ENCODE results near the gene TMEM72. TPM values are rescaled to one million over a fixed set of nuclear protein-coding genes. Genes with fewer than 3 reads are reported as not detected.
A peak's percentile ranks its signal among the peaks of the same experiment; 100 is the strongest.

The TMEM72 gene
- polyA plus RNA-seq, 3 donors = 60.1 to 68.1 (median 62.7) TPM

DNA sequence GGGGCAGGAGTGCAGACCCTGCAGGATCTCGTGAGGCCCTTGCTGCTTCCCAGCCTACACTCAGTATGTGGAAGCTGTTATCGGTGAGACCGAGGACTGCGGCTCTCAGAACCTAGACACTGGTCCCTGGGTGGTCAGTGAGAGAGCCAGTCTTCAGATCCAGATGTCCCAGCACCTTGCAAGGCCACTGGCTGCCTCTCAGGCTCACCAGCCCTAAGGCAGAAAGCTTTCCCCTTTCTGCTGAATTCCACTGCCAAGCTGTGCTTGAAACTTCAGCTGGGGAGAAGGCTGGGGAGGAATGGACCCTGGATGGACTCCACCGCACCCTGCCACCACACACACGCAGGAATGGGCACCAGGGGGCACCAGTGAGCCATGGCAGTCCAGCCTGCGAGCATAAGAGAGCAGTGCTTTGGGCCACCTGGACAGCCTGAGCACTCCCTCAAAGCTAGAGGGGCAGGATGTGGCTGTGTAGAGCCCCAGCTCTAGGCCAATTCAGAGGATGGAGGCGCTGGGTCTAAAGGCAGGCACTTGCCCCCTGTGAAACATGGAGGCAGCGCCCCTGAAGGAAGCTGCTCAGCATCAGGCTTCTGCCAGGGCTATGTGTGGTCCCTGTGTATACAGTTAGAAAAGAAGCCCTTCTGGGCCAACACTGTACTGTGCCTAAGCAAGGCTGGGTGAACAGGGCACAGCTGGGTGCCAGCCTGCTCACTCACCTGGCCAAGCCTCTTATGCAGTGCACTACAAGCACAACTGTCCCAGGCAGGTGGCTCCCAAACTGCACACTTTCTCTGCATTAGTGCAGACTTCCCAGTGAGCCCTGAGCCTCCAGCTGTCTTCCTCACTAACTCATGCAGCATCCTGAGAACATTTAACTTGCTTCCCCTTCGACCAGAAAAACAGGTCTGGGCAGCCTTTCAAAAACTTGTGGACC, 21.6 kb downstream of the TMEM72 start:
- peak; percentile 59 to 73 (median 61) for DNase-seq (ENCODE audit: low read depth in 3 of 3, low spot score in 2 of 3)

DNA sequence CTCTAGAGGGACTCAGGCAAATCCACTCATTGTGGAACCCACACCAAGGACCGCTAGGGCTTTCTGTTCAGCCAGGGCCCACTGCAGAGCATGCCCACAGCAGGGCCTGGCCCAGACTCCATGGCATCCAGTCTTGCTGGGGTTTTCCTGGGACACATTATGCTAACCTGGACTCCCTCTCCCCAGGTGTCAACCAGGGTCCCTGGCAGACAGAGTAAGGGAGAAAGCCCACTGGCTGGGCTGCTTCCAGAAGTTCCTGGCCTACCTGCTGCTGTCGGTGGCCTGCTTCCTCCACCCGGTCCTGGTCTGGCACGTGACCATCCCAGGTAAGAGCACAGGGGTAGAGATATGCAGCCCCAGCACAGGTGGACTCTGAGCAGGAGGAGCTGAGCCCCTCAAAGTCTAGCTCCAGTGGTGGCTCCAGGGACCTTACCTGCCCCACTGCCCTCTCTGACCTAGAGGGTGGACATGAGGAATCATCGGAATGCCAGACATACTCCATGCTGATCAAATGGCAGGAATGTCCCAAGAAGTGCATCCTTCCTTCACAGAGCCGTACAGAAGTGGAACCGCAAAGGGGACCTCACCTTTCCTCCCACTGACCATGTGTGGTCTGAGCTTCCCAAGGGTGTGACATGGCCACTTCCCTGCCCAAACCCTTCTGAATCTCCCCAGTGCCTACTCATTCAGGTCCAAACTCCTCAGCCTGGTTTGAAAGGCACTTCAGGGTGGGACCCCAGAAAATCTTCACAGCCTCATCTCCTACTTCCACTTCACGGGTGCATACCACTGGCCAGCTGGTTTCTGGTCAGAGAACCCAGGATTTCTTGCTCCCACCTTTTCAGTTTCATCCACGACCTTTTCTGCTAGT, 22.5 kb downstream of the TMEM72 start:
- DNase-seq (ENCODE audit: low read depth in 3 of 3, low spot score in 2 of 3) = no peak

DNA sequence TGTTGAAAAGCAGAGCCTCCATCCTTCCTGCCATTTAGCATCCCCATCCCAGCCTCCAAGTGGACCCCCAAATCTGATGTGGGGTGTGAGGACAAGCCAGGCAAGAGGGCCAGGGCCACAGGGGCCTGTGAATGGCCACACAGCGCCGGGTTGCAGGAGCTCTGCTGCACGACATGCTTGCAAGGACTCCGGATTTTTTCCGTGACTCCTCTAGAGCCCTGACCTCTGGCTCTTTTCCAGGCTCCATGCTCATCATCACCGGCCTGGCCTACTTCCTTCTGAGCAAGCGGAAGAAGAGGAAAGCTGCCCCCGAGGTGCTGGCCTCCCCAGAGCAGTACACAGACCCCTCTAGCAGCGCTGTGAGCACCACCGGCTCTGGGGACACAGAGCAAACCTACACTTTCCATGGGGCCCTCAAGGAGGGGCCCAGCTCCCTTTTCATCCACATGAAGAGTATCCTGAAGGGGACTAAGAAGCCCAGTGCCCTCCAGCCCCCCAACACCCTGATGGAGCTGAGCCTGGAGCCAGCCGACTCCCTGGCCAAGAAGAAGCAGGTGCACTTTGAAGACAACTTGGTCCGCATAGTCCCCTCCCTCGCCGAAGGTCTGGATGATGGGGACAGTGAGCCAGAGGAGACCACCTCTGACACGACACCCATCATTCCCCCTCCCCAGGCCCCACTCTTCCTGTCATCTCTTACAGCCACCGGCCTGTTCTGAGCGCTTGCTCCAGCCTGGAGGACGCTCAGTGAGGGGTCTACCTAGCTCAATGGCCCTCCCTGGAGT, 23.5 kb downstream of the TMEM72 start:
- DNase-seq (ENCODE audit: low read depth in 3 of 3, low spot score in 2 of 3) = no peak

DNA sequence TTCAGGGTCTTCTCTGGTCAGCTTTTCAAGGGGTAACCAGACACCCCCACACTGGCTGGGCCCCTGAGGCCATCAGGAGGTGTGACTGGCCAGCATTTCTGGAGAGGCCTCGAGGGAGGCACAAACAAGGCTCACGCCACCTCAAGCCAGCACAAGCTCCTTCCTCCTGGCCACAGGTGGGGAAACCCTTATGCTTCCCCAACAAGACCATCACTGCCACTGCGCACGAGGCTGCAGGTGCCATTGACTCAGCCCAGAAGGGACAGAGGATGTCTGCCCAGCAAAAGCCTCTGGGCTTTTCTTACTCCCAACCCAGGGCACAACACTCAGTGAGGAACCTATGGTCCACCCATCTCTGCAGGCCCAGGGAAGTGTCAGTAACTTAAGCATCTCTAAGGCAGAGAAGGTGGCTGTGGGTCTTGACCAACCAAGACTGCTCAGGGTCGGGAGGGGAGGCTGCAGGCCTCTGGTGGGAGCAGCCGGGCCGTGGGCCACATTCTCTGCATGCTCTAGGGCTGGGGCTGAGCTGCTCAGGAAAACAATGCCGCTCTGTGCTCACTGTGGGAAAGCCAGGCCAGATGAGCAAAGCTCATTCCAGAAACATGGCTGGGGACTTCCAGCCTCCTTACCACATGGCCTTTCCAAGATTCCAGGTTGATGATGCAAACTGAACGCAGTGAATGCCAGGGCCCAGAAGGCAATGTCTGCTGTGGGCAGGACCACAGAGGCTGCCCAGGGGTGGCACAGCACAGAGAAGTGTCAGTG, 24.2 kb downstream of the TMEM72 start:
- DNase-seq (ENCODE audit: low read depth in 3 of 3, low spot score in 2 of 3) = no peak

DNA sequence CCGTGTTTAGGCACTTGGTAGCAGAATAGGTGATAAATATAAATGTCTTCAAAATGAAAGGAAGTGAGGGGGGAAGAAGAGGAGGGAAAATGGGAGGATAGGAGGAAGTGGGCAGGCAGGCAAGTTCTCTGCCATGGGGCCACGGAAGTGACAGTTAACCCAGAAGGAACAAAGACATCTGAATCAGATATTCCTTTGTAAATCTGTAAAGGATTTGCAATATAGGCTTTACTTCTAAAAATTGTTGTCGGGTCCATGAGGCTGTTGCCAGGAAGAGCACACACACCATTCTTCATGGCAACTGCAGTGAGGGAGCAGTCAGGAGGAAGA, 24.8 kb downstream of the TMEM72 start:
- no peak for DNase-seq (ENCODE audit: low read depth in 3 of 3, low spot score in 2 of 3)

DNA sequence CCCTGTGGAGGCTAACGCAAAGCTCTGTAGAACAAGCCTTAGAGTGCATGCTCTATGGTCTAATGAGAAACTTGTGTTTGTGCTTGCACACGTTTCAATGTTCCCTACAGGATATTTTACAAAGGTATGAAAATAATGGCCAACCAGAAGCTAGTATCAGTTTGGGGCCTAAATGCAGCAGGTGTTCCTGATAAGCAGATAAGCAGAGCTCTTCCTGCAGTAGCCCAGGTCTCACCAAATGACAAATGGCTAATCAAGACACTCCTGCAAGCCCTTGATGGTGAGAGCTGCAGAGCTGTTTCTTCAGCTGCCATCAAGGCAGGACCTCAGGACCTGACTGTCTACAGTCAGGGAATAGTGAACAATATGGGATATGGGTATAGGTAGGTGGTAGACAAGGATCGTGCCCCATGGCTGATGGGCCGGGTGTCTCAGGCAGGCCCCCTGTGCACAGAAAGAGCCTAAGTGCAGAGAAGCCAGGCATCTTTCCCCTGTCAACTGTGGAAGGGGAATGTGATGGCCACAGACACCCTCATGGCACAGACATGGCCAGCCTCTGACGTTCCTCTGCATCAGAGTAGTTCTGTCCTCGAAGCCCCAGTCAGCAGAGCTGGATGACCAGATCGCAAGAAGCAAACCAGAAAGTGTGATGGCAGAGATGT, 25.3 kb downstream of the TMEM72 start:
- no peak for DNase-seq (ENCODE audit: low read depth in 3 of 3, low spot score in 2 of 3)

DNA sequence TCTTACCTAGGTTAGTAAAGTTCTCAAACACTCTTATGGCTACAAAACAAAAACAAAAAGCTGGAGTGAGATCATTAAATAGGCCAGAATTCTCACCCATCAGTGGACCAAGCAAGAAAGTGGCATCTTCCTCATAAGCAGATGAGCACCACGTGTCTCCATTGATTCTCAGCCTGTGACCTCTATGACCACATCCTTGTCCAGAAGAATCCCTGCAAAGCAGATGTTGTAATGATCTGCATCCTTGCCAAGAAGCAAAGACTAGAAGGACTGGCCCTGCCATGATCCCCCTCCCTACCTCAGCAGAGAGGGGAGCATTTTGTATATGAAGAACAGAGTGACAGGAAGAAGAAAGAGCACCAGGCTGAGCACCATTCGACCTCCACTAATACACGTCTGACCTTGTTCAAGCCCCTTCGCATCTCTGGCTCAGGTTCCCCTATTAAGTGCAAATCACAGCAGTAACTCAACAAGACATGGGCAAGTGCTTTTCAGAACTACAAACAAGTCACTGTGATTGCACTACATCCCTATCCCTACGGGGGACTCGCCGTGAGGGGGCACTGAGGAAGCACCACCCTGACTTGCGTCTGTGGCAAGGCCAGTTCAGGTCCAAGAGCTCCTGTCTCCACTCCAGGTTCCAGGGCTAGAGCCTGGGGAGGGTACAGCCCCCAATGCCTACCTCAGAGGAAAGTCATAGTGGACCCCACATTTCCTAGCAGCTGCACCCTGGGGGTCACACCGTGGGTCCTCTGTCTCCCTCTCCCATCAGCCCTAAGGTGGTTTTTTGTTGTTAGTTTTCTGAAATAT, 26.3 kb downstream of the TMEM72 start:
- DNase-seq (ENCODE audit: low read depth in 3 of 3, low spot score in 2 of 3) = no peak

DNA sequence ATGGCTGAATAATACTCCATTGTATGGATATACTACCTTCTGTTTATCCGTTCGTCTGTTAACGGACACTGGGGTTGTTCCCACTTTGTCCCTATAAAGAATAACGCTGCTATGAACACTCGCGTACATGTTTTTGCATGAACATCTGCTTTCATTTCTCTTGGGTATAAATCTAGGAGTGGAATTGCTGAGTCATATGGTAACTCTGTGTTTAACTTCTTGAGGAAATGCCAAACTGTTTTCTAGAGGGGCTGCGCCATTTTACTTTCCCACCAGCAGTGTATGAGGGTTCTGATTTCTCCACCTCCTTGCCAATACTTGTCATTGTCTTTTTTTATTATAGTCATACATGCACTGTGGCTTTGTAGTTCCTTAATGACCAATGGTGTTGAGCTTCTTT, 27.8 kb downstream of the TMEM72 start:
- DNase-seq (ENCODE audit: low read depth in 3 of 3, low spot score in 2 of 3) = no peak

DNA sequence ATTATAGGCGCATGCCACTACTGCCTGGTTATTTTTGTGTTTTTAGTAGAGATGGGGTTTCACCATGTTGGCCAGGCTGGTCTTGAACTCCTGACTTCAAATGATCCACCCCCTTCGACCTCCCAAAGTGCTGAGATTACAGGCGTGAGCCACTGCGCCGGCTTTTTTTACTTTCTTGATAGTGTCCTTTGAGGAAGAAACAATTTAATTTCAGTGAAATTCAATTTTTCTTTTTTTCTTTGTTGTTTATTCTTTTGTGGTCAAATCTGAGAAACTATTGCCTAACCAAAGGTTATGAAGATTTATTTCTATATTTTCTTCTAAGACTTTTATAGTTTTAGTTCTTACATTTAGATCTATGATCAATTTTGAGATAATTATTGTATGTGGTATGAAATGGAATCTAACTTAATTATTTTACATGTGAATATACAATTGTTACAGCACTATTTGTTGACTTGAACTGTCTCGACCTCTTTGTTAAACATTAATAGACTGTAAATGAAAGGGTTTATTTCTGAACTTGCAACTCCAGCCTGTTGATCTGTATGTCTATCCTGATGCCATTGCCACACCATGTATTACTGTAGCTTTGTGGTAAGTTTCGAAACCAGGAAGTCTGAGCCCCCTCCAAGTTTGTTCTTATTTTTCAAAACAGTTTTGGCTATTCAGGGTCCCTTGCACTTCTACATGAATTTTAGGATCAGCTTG, 28.7 kb downstream of the TMEM72 start:
- no peak for DNase-seq (ENCODE audit: low read depth in 3 of 3, low spot score in 2 of 3)

DNA sequence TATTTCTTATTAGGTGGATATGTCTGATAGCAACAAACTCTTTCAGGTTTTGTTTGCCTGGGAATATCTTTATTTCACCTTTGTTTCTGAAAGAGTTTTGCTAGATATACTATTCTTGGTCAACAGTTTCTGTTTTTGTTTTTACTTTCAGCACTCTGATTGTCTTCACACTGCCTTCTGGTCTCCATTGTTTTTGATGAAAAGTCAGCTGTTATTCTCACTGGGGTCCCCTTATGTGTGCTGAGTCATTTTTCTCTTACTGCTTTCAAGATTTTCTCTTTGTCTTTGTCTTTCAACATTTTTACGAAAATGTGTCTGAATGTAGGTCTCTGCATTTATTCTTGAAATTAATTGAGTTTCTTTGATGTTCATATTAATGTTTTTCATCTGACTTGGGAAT, 33.2 kb downstream of the TMEM72 start:
- no peak for DNase-seq (ENCODE audit: low read depth in 3 of 3, low spot score in 2 of 3)

DNA sequence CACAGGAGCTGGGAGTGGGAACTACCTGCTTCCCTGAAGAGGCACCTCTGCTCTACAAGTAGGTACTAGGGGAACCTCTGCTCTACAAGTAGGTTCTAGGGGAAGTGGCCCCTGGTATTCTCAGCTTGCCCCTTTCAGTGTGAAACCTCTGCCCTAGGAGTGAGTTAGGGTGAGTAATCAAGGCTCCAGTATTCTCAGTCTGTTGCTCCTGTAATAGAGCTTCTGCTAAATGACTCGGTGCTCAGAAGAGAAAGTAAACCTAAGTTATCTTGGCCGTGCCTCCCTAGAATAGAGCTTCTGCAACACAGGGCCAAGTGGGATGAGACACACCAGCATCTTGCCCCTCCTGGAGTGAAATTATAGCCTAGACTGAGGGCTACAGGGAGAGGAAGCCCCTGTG, 35.1 kb downstream of the TMEM72 start:
- no peak for DNase-seq (ENCODE audit: low read depth in 3 of 3, low spot score in 2 of 3)

DNA sequence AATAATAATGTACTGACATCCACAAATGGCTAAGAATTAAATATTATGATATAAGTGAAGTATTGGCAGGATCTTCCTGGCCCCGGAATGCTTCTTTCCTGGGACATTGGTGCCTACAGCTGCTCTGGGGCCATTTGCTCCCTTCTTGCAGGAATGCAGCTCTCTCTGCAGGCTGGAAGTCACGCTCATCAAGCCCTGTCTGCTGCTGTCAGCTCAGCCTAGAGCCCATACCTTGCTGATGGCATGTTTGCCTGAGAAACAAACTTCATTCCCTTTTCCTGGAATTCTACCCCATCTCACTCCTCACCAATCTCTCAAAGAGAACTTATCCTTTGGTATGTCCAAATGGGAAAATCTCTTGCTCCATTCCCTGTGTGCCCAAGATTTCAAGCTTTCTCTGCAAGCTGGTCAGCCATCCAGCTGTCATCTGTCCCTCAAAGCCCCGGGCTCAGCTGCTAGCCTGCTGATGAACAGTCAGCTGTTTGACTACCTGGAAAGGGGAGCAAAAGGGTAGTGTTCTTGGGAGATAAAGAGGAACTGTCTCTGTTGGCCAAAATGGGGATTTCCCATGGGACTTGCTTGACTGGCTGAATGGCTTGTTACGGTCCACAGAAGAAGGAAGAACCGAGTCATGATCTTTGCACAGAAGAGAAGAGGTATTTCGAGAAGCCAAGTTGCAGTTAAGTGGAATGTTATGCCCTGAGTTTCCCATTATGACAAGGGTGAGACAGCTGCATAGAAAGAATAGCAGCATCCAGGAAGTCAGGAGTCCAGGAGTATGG, 36.4 kb downstream of the TMEM72 start:
- no peak for DNase-seq (ENCODE audit: low read depth in 3 of 3, low spot score in 2 of 3)

DNA sequence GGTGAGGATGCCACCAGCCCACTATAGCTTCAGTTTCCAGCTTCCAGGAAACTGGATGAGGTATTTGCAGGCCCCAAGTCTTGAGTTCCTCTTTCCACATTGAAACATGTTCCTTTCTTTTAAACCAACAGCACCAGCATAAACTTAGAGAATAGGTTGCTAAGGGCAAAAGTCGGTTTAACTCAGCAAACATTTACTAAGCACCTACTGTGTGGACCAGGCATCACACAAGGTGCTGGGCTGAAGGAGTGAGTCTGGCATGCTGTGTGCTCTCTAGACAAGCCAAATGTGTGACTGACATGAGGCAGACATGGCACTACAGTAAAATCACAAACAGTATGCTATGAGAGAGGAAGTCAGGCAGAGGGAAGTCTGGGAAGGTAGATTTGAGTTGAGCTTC, 37.5 kb downstream of the TMEM72 start:
- DNase-seq (ENCODE audit: low read depth in 3 of 3, low spot score in 2 of 3) = no peak

DNA sequence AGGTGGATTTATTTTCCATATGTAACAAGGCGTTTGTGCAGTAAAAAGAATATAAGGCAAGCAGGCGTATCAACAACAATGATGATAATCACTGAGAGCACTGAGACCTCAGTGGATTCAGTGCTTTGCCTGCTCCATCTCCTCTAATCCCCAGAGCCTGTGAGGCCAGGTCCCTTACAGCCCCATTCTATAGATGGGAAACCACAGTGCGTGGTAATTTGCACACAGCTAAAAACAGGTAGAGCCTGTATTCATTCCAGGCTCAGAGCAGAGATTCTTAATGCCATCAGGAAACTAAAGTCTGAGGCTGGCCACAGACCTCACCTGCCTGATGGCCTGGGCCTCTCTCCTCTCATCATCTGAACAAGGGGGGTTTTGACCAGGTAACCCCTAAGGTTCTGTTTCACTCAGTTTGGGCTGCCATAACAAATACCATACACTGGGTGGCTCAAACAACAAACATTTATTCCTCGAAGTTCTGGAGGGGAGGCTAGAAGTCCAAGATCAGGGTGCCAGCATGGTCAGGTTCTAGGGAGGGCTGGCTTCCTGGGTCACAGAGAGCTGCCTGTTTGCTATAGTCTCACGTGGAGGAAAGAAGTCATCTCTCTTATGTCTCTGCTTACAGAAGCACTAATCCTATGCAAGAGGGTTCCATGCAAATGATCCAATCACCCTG, 38.1 kb downstream of the TMEM72 start:
- no peak for DNase-seq (ENCODE audit: low read depth in 3 of 3, low spot score in 2 of 3)

DNA sequence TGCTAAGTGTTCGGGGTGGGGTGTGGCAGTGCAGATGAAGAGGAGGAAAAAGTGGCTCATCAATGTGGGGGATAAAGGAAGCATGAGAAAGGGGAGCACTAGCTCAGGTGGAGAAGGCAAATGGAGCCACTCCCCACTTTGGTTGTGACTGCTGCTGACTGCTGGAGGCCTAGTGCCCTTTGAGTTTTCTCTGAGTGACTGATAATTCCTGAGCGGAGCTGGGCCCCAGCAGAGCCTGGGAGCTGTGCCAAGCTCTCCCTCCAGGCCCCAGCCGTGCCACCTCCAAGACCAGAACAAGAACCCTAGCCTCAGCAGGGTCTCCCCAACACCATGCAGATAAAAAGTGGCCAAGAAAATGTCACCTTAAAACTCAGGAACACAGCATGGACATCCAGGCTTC, 38.8 kb downstream of the TMEM72 start:
- DNase-seq (ENCODE audit: low read depth in 3 of 3, low spot score in 2 of 3) = no peak

DNA sequence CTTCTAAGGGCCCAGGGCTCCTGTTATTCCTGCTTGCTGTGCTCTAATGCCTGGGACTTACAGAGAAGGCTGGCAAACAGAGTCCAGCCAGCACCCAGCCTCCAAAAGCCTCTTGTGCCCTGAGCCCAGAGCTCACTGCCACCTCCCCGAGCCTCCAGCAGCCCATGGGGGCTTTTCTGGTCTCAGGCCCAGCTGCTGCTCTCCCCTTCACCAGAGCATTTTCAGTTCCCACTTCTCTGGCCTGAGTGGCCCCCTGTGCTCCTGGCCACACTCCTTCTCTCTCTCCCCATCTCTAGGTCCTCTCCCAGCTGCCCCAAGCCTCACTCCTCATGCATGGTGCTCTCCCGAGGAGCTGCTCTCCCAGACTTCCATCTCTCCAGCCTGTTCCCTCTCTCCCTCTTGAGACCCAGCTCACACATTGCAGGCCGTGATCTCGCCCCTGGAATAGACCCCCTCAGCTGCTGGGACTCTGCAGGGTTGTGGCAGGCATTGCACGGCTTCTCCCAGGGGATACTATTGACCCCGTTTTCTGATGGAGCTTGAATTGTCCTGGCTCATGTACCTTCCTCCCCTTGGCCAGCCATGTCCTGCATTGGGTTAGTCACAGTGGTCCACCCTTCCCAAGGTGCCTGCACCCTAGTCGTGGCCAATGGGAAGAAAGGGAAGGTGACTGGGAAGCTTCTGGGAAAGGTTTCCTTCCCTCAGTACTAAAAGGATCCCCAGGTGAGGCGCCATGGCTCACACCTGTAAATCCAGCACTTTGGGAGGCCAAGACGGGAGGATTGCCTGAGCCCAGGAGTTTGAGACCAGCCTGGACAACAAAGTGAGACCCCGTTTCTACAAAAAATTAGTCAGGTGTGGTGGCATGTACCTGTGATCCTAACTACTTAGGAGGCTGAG, 39.4 kb downstream of the TMEM72 start:
- no peak for DNase-seq (ENCODE audit: low read depth in 3 of 3, low spot score in 2 of 3)

Measured in right renal cortex interstitium (tissue), 3 donors.